Measurements from ENCODE around the gene FOXL2NB. TPM values are rescaled to one million over a fixed set of nuclear protein-coding genes. Genes with fewer than 3 reads are reported as not detected.

The FOXL2NB gene
- total and polyA plus RNA-seq, 2 of the 13 experiments (the other 11 are each of a cell fraction or from before 2014, with no cell fraction given) = not detected

DNA sequence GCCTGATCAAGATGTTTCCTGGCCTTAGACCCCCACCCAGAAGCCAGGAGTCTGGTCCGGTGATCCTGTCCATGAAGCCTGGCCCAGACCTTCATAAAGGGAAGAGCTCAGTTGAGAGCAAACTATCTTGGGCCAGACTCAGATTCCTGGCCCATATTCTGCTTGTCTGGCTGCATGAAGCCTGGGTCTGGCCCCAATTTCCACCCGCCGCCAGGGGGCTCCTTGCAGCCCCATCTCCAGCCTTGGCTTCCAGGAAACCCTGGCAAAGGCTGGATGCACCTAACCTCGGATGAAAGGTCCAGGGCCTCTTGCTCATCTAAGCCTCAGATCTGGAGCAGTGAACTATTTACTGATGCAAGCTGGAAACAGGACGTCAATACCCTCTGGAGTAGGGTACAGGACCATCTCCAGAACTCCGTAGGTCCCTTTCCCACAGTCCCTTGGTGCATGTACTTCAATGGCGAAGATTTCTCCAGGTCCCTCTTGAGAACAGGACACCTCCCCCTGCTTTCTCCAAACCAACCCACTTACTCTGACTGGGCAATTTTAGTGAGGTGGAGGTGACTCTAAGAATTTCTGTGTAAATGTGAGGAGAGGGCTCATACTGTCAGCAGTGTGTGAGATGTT is 5.6 kb upstream of the FOXL2NB start:
- FAIRE-seq (no peak), ATAC-seq (peak; percentile 73), DNase-seq (ENCODE audit: low spot score) (peak; percentile 44)
- intact Hi-C loops (cut with micrococcal nuclease; ENCODE audit: unreplicated experiment) (loop anchor here (1.0 to 5.0 kb wide), 3 partner anchors 32 to 388 kb away; no protein-coding TSS in a partner anchor), in situ Hi-C loops (cut with HindIII; ENCODE audit: extremely low pct_ligation_motif_present, low pct_unique_long_range_greater_than_20kb) (no loop called here)
- POLR2A ChIA-PET = no interaction called here
- Histone ChIP-seq H3K4me3 (replicated peaks in 1 of 3; ENCODE audit: insufficient read depth in 1 of 3, low read depth in 2 of 3, low read length in 3 of 3) (no peak overlapping the region), H3K79me2 (ENCODE audit: insufficient read depth, low read length) (no peaks in the 10 kb centered on the region), H3K27ac (ENCODE audit: extremely low read length, insufficient read depth, low read length) (no peak overlapping the region), H3K9me3 (ENCODE audit: low read length) (no peaks in the 10 kb centered on the region), H3K27me3 (ENCODE audit: control insufficient read depth in 1 of 2, insufficient read depth in 2 of 2, low read length in 2 of 2) (peaks cover 21 to 90% of the 10 kb centered on the region in 2 experiments), H2AFZ (ENCODE audit: low read length) (no peak overlapping the region), H3K4me1 (ENCODE audit: insufficient read depth, low read length) (peaks cover 27% of the 10 kb centered on the region), H3K36me3 (replicated peaks in 1 of 2; ENCODE audit: control insufficient read depth in 1 of 2, insufficient read depth in 2 of 2, low read length in 2 of 2) (no peaks in the 10 kb centered on the region), H3K9ac (ENCODE audit: insufficient read depth, low read depth, low read length) (no peak overlapping the region), H4K20me1 (ENCODE audit: insufficient read depth, low read length) (no peaks in the 10 kb centered on the region), H3K4me2 (ENCODE audit: low read depth, low read length) (no peak overlapping the region)
- 37% methylated on average over 5 of the region's 7 CpGs for WGBS (ENCODE audit: low lambda C conversion rate)
- BruUV-seq (replicated peaks) = no TSS peak
- CTCF ChIA-PET (ENCODE audit: low intra/inter-chr PET ratio, low total read pairs) = interaction anchor here (1.1 to 2.2 kb wide), 4 partner anchors 20 to 388 kb away, joined by 3 to 16 read pairs (median 10); no protein-coding TSS in a partner anchor
- TF ChIP-seq ZNF256 (CRISPR knock-in tag; conservative IDR thresholded peaks at IDR 0.05) = no peak
- TF ChIP-seq, protein P1, sequence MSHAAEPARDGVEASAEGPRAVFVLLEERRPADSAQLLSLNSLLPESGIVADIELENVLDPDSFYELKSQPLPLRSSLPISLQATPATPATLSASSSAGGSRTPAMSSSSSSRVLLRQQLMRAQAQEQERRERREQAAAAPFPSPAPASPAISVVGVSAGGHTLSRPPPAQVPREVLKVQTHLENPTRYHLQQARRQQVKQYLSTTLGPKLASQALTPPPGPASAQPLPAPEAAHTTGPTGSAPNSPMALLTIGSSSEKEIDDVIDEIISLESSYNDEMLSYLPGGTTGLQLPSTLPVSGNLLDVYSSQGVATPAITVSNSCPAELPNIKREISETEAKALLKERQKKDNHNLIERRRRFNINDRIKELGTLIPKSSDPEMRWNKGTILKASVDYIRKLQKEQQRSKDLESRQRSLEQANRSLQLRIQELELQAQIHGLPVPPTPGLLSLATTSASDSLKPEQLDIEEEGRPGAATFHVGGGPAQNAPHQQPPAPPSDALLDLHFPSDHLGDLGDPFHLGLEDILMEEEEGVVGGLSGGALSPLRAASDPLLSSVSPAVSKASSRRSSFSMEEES (CRISPR knock-in tag; IDR thresholded peaks at IDR 0.05) = no peak
- TF ChIP-seq, protein P2, sequence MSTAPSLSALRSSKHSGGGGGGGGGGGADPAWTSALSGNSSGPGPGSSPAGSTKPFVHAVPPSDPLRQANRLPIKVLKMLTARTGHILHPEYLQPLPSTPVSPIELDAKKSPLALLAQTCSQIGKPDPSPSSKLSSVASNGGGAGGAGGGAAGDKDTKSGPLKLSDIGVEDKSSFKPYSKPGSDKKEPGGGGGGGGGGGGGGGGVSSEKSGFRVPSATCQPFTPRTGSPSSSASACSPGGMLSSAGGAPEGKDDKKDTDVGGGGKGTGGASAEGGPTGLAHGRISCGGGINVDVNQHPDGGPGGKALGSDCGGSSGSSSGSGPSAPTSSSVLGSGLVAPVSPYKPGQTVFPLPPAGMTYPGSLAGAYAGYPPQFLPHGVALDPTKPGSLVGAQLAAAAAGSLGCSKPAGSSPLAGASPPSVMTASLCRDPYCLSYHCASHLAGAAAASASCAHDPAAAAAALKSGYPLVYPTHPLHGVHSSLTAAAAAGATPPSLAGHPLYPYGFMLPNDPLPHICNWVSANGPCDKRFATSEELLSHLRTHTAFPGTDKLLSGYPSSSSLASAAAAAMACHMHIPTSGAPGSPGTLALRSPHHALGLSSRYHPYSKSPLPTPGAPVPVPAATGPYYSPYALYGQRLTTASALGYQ (CRISPR knock-in tag; IDR thresholded peaks at IDR 0.05) = no peak
- TF ChIP-seq KLF9 (CRISPR knock-in tag; IDR thresholded peaks at IDR 0.05; ENCODE audit: low read depth) = no peak
- TF ChIP-seq ZNF746 (CRISPR knock-in tag; IDR thresholded peaks at IDR 0.05) = no peak
- TF ChIP-seq ESRRA (CRISPR knock-in tag; IDR thresholded peaks at IDR 0.05; ENCODE audit: low read depth) = no peak
- TF ChIP-seq ZNF670 (CRISPR knock-in tag; IDR thresholded peaks at IDR 0.05; ENCODE audit: borderline replicate concordance) = no peak
- no peak for TF ChIP-seq ELF3 (CRISPR knock-in tag; IDR thresholded peaks at IDR 0.05)
- no peak for TF ChIP-seq SUZ12 (IDR thresholded peaks at IDR 0.05; ENCODE audit: low read depth, low read length)
- TF ChIP-seq ZNF232 (CRISPR knock-in tag; IDR thresholded peaks at IDR 0.05; ENCODE audit: borderline replicate concordance) = no peak
- no peak for TF ChIP-seq TBL1XR1 (IDR thresholded peaks at IDR 0.05; ENCODE audit: borderline replicate concordance, low read length, partially characterized antibody)
- TF ChIP-seq, protein P3, sequence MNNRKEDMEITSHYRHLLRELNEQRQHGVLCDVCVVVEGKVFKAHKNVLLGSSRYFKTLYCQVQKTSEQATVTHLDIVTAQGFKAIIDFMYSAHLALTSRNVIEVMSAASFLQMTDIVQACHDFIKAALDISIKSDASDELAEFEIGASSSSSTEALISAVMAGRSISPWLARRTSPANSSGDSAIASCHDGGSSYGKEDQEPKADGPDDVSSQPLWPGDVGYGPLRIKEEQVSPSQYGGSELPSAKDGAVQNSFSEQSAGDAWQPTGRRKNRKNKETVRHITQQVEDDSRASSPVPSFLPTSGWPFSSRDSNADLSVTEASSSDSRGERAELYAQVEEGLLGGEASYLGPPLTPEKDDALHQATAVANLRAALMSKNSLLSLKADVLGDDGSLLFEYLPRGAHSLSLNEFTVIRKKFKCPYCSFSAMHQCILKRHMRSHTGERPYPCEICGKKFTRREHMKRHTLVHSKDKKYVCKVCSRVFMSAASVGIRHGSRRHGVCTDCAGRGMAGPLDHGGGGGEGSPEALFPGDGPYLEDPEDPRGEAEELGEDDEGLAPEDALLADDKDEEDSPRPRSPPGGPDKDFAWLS (CRISPR knock-in tag; IDR thresholded peaks at IDR 0.05; ENCODE audit: borderline replicate concordance) = no peak
- TF ChIP-seq MED1 (CRISPR knock-in tag; IDR thresholded peaks at IDR 0.05) = 0 out of 2 replicates have a peak, but pooled peaks have one; percentile 13
- TF ChIP-seq ATRX (CRISPR knock-in tag; IDR thresholded peaks at IDR 0.05; ENCODE audit: borderline replicate concordance) = no peak
- no peak for TF ChIP-seq ZNF468 (CRISPR knock-in tag; IDR thresholded peaks at IDR 0.05)
- peak; percentile 63 for TF ChIP-seq STAG1 (CRISPR knock-in tag; IDR thresholded peaks at IDR 0.05)
- no peak for TF ChIP-seq ZNF674 (CRISPR knock-in tag; IDR thresholded peaks at IDR 0.05; ENCODE audit: low read depth)
- TF ChIP-seq GABPB1 (CRISPR knock-in tag; IDR thresholded peaks at IDR 0.05) = 0 out of 2 replicates have a peak, but pooled peaks have one; percentile 12

Data from HepG2 (cell line).